ENCODE data around the gene ACTN1. TPM values are rescaled to one million over a fixed set of nuclear protein-coding genes. Genes with fewer than 3 reads are reported as not detected.

The ACTN1 gene
- polyA plus RNA-seq, 1 experiment = 641 TPM

GRCh38 chr14:68983191-68983590, 4.1 kb upstream of the ACTN1 start:
- H3K27ac ChIP-seq (ENCODE audit: low read depth, low read length) = no peak overlapping the region
- no peak for DNase-seq (ENCODE audit: low read depth, low spot score)
- TF ChIP-seq CTCF (IDR thresholded peaks at IDR 0.05; ENCODE audit: low read depth, low read length) = no peak
- no peaks in the 10 kb centered on the region; the same call in 1 of the 2 replicates for H3K9me3 ChIP-seq (ENCODE audit: control insufficient read depth, insufficient read depth, low read length)
- ChIA-PET POLR2A (interaction anchor here (0.6 kb wide), 2 partner anchors 99 to 167 kb away, joined by 3 read pairs; no protein-coding TSS in a partner anchor), CTCF (interaction anchor here (2.6 kb wide), 1 partner anchor 72 kb away, joined by 9 read pairs; no protein-coding TSS in a partner anchor)
- H3K27me3 ChIP-seq (ENCODE audit: control insufficient read depth, insufficient read depth, low read length) = no peaks in the 10 kb centered on the region
- H3K4me3 ChIP-seq (ENCODE audit: low read depth, low read length) = no peak overlapping the region

- POLR2A ChIA-PET = interaction anchor here (0.7 kb wide), 1 partner anchor 72 kb away, joined by 3 read pairs; no protein-coding TSS in a partner anchor
- H3K27me3 ChIP-seq (ENCODE audit: control insufficient read depth, insufficient read depth, low read length) = no peaks in the 10 kb centered on the region
- H3K27ac ChIP-seq (ENCODE audit: low read depth, low read length) = peak overlapping the region; percentile 69
- DNase-seq (ENCODE audit: low read depth, low spot score) = no peak
- TF ChIP-seq CTCF (IDR thresholded peaks at IDR 0.05; ENCODE audit: low read depth, low read length) = no peak
- H3K9me3 ChIP-seq (ENCODE audit: control insufficient read depth, insufficient read depth, low read length) = no peaks in the 10 kb centered on the region; the same call in 1 of the 2 replicates
- CTCF ChIA-PET = interaction anchor here (1.0 to 2.6 kb wide), 3 partner anchors 72 to 125 kb away, joined by 3 to 9 read pairs (median 4); no protein-coding TSS in a partner anchor
- no peak overlapping the region for H3K4me3 ChIP-seq (ENCODE audit: low read depth, low read length)
Measured at GRCh38 chr14:68982581-68982980, 3.5 kb upstream of the ACTN1 start.

GRCh38 chr14:68981539-68981976, 2.5 kb upstream of the ACTN1 start:
- H3K4me3 ChIP-seq (ENCODE audit: low read depth, low read length) = no peak overlapping the region
- POLR2A ChIA-PET = interaction anchor here (0.8 kb wide), 2 partner anchors 18 to 64 kb away, joined by 3 read pairs; no protein-coding TSS in a partner anchor
- CTCF ChIA-PET = interaction anchor here (1.0 to 1.4 kb wide), 2 partner anchors 124 to 126 kb away, joined by 3 to 4 read pairs; no protein-coding TSS in a partner anchor

GRCh38 chr14:68981139-68981538, 2.0 kb upstream of the ACTN1 start:
- no peak for DNase-seq (ENCODE audit: low read depth, low spot score)
- H3K9me3 ChIP-seq (ENCODE audit: control insufficient read depth, insufficient read depth, low read length) = no peaks in the 10 kb centered on the region; the same call in 1 of the 2 replicates
- TF ChIP-seq CTCF (IDR thresholded peaks at IDR 0.05; ENCODE audit: low read depth, low read length) = no peak
- no peak overlapping the region for H3K4me3 ChIP-seq (ENCODE audit: low read depth, low read length)
- H3K27me3 ChIP-seq (ENCODE audit: control insufficient read depth, insufficient read depth, low read length) = no peaks in the 10 kb centered on the region
- peak overlapping the region; percentile 69 for H3K27ac ChIP-seq (ENCODE audit: low read depth, low read length)
- ChIA-PET POLR2A (interaction anchor here (0.8 to 1.1 kb wide), 3 partner anchors 17 to 71 kb away, joined by 3 read pairs; no protein-coding TSS in a partner anchor), CTCF (interaction anchor here (1.4 kb wide), 1 partner anchor 127 kb away, joined by 4 read pairs; no protein-coding TSS in a partner anchor)

More at GRCh38 chr14:68981539-68981976, 2.5 kb upstream of the ACTN1 start:
- TF ChIP-seq CTCF (IDR thresholded peaks at IDR 0.05; ENCODE audit: low read depth, low read length) = no peak
- DNase-seq (ENCODE audit: low read depth, low spot score) = no peak
- Histone ChIP-seq H3K9me3 (ENCODE audit: control insufficient read depth, insufficient read depth, low read length) (no peaks in the 10 kb centered on the region; the same call in 1 of the 2 replicates), H3K27me3 (ENCODE audit: control insufficient read depth, insufficient read depth, low read length) (no peaks in the 10 kb centered on the region), H3K27ac (ENCODE audit: low read depth, low read length) (peak overlapping the region; percentile 69)

All from AG04450 (cell line).